Osteoblast (primary cell): ENCODE results near the gene IL32. TPM values are rescaled to one million over a fixed set of nuclear protein-coding genes. Genes with fewer than 3 reads are reported as not detected.
A peak's percentile ranks its signal among the peaks of the same experiment; 100 is the strongest.

Experiments used
- DNase-seq: peaks from one replicate; pipeline ENCODE4 v3.0.0; 2011; ENCODE audit warnings: low spot score, mixed read lengths; ENCODE audit not compliant: insufficient read length; ENCODE audit errors: missing footprints
- H2AFZ ChIP-seq: 2 replicates; pipeline ENCODE4 v1.6.0; 2011; ENCODE audit warnings: mild to moderate bottlenecking, low read length
- H3K27ac ChIP-seq: 2 replicates; pipeline ENCODE4 v1.5.1; 2011; ENCODE audit warnings: mild to moderate bottlenecking, low read depth, low read length, moderate library complexity
- H3K27me3 ChIP-seq: 2 replicates; pipeline ENCODE4 v1.6.0; 2012; ENCODE audit warnings: mild to moderate bottlenecking, control low read depth, inconsistent platforms, low read length, moderate library complexity; ENCODE audit not compliant: insufficient read depth
- H3K36me3 ChIP-seq: 2 replicates; pipeline ENCODE4 v1.5.1; 2011; ENCODE audit warnings: mild to moderate bottlenecking, low read length, control low read depth, moderate library complexity; ENCODE audit not compliant: insufficient read depth
- H3K4me1 ChIP-seq: 2 replicates; pipeline ENCODE4 v1.5.1; 2011; ENCODE audit warnings: mild to moderate bottlenecking, low read length, control low read depth, moderate library complexity; ENCODE audit not compliant: insufficient read depth
- H3K4me2 ChIP-seq: 2 replicates; pipeline ENCODE4 v1.6.0; 2011; ENCODE audit warnings: mild to moderate bottlenecking, low read length; ENCODE audit not compliant: insufficient read depth
- H3K4me3 ChIP-seq: fragments of 200-600 bp; sonication (generic); 3 replicates; pipeline ENCODE4 v1.5.1; 2012; ENCODE audit warnings: mild to moderate bottlenecking, low read length, inconsistent platforms; ENCODE audit not compliant: insufficient read depth
- H3K79me2 ChIP-seq: 2 replicates; pipeline ENCODE4 v1.6.0; 2012; ENCODE audit warnings: mild to moderate bottlenecking, low read length, control low read depth, inconsistent platforms; ENCODE audit not compliant: insufficient read depth
- H3K9me3 ChIP-seq: 2 replicates; pipeline ENCODE4 v1.5.1; 2011; ENCODE audit warnings: low read depth, low read length, control low read depth
- H4K20me1 ChIP-seq: 2 replicates; pipeline ENCODE4 v1.6.0; 2012; ENCODE audit warnings: mild to moderate bottlenecking, low read length, control low read depth; ENCODE audit not compliant: insufficient read depth
- CTCF ChIP-seq: IDR thresholded peaks from 2 replicates; pipeline ENCODE4 v1.5.1; 2011; ENCODE audit warnings: mild to moderate bottlenecking, low read depth, low read length, moderate library complexity; ENCODE audit errors: extremely low read depth
- total RNA-seq: library from RNA; depleted of rRNA; stranded (reverse); fragments of >200 nt; gene quantifications from 2 replicates; pipeline ENCODE4 v1.2.3, GENCODE V29; 2012

The IL32 gene
- total RNA-seq, 1 donor, result 0.72 TPM

- Histone ChIP-seq H3K4me2 (no peak overlapping the region), H3K36me3 (no peaks in the 10 kb centered on the region), H4K20me1 (no peaks in the 10 kb centered on the region), H3K4me1 (no peaks in the 10 kb centered on the region), H2AFZ (no peak overlapping the region), H3K27ac (no peak overlapping the region), H3K79me2 (no peaks in the 10 kb centered on the region), H3K4me3 (no peak overlapping the region), H3K9me3 (no peaks in the 10 kb centered on the region), H3K27me3 (peaks cover 8% of the 10 kb centered on the region)
- no peak for TF ChIP-seq CTCF
- DNase-seq, result peak; percentile 70
Observed at GRCh38 chr16:3088450-3088849, 23.0 kb downstream of the IL32 start.

GRCh38 chr16:3088925-3089716, 23.7 kb downstream of the IL32 start:
- H3K9me3 ChIP-seq, result no peaks in the 10 kb centered on the region
- H3K4me1 ChIP-seq, result no peaks in the 10 kb centered on the region
- H3K79me2 ChIP-seq, result no peaks in the 10 kb centered on the region
- H2AFZ ChIP-seq, result no peak overlapping the region
- no peak for TF ChIP-seq CTCF
- no peak overlapping the region for H3K4me2 ChIP-seq
- no peak overlapping the region for H3K4me3 ChIP-seq
- H3K27ac ChIP-seq, result no peak overlapping the region
- H4K20me1 ChIP-seq, result no peaks in the 10 kb centered on the region
- no peaks in the 10 kb centered on the region for H3K36me3 ChIP-seq
- peaks cover 8% of the 10 kb centered on the region for H3K27me3 ChIP-seq
- DNase-seq, result peak; percentile 57

- H3K27ac ChIP-seq, result no peak overlapping the region
- no peaks in the 10 kb centered on the region for H4K20me1 ChIP-seq
- H3K79me2 ChIP-seq, result no peaks in the 10 kb centered on the region
- H3K36me3 ChIP-seq, result no peaks in the 10 kb centered on the region
- H3K4me3 ChIP-seq, result no peak overlapping the region
- no peak overlapping the region for H2AFZ ChIP-seq
- peaks cover 2% of the 10 kb centered on the region for H3K27me3 ChIP-seq
- TF ChIP-seq CTCF, result no peak
- no peak overlapping the region for H3K4me2 ChIP-seq
- H3K4me1 ChIP-seq, result no peaks in the 10 kb centered on the region
- H3K9me3 ChIP-seq, result no peaks in the 10 kb centered on the region
- DNase-seq, result peak; percentile 69
Observed at GRCh38 chr16:3089717-3090592, 24.5 kb downstream of the IL32 start.

GRCh38 chr16:3091551-3091950, 26.1 kb downstream of the IL32 start:
- Histone ChIP-seq H3K9me3 (no peaks in the 10 kb centered on the region), H3K27ac (no peak overlapping the region), H3K4me1 (no peaks in the 10 kb centered on the region), H2AFZ (no peak overlapping the region), H3K4me3 (no peak overlapping the region), H3K79me2 (no peaks in the 10 kb centered on the region), H3K27me3 (no peaks in the 10 kb centered on the region), H3K36me3 (no peaks in the 10 kb centered on the region), H4K20me1 (no peaks in the 10 kb centered on the region), H3K4me2 (no peak overlapping the region)
- TF ChIP-seq CTCF, result no peak
- peak; percentile 87 for DNase-seq
